Measurements from ENCODE around the gene GPSM1.

GPSM1 gene

GRCh38 chr9:136335296-136336155, 8.2 kb downstream of the GPSM1 start:
- DNase-seq = no peak

- no peak for DNase-seq
These were observed 9.0 kb downstream of the GPSM1 start for GRCh38 chr9:136336156-136336870.

- DNase-seq = no peak
These were observed 9.5 kb downstream of the GPSM1 start for GRCh38 chr9:136336881-136337280.

GRCh38 chr9:136337416-136338395, 10.4 kb downstream of the GPSM1 start:
- no peak for DNase-seq

- no peak for DNase-seq
These were observed 11.2 kb downstream of the GPSM1 start for GRCh38 chr9:136338511-136338910.

GRCh38 chr9:136339173-136339957, 12.0 kb downstream of the GPSM1 start:
- peak; percentile 22 to 44 for DNase-seq

GRCh38 chr9:136339958-136340310, 12.6 kb downstream of the GPSM1 start:
- no peak for DNase-seq

- DNase-seq = no peak
These were observed 13.2 kb downstream of the GPSM1 start for GRCh38 chr9:136340356-136341041.

- no peak for DNase-seq
These were observed 13.8 kb downstream of the GPSM1 start for GRCh38 chr9:136341042-136341655.

GRCh38 chr9:136341769-136342168, 14.4 kb downstream of the GPSM1 start:
- DNase-seq = no peak

GRCh38 chr9:136342181-136343120, 15.1 kb downstream of the GPSM1 start:
- DNase-seq = peak; percentile 63 to 68

GRCh38 chr9:136343121-136343883, 16.0 kb downstream of the GPSM1 start:
- no peak for DNase-seq

GRCh38 chr9:136343884-136344269, 16.5 kb downstream of the GPSM1 start:
- DNase-seq = no peak

GRCh38 chr9:136344544-136345280, 17.4 kb downstream of the GPSM1 start:
- DNase-seq = no peak

GRCh38 chr9:136345281-136346156, 18.2 kb downstream of the GPSM1 start:
- no peak for DNase-seq

- no peak for DNase-seq
These were observed 18.8 kb downstream of the GPSM1 start for GRCh38 chr9:136346157-136346481.

GRCh38 chr9:136346927-136347465, 19.7 kb downstream of the GPSM1 start:
- no peak for DNase-seq
